T-helper 2 cell treated with Interferon-gamma antibody and Interleukin-4, amounts not matched to agents 100 ng/mL and 5 ng/mL, for 36 hours (primary cell): ENCODE results near the gene ZNF211. TPM values are rescaled to one million over a fixed set of nuclear protein-coding genes. Genes with fewer than 3 reads are reported as not detected.

ENCODE experiments used
- intact Hi-C: fragments of 100-400 bp; cut with micrococcal nuclease; formaldehyde crosslinking; loops from one replicate; pipeline ENCODE4 v1.15.1; 2023
- total RNA-seq: library from RNA; stranded (reverse); gene quantifications from 2 replicates; pipeline ENCODE4 v1.2.3, GENCODE V29; 2022

The ZNF211 gene
- total RNA-seq = 13.6 and 14.3 TPM in 2 replicates

DNA sequence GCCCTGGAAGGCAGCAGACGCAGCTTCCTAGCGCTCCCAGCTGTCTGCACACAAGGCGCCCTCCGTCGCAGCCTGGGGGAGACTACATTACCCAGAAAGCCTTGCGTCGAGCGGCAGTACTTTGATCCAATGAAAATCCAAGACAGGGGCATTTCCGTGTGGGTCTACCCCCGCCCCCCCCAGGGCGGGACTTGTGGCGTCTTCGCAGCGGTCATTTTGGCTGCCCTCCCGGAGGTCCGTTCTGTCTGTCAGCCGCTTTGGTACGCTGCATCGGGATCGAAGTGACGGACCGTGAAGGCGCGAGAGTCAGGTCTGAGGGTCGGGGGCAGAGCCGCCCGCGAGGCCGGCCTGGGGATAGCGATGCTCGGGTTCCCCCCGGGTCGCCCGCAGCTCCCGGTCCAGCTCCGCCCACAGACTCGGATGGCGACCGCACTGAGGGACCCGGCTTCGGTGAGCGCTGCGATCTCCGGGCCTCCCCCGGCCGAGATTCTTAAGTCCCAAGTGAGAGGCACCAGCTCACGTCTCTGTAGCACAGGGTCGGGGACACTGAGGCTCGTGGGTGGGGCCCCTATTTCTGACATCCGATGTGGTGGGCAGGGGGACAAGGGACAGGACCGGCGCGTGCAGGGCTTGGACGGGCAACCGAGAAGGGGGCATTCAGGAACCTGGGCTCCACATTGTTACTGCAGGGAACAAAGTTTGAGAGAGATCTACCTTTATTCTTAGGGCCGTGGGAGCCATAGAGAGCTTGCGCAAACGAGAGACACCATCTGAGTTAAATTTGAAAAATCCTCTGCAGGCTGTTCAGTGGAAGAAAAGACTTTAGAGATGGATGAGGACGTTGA, at the start of gene ZNF211:
Gene ZNF211, plus strand, starts transcription at position 182 of the 845 bp plus-strand sequence. Its CDS starts 179 bp downstream, at position 361.
- intact Hi-C loops = loop anchor here (1.0 to 2.0 kb wide), 9 partner anchors 19 to 522 kb away; partner anchors contain the start of genes ZNF134, ZNF17, ZNF416 and ZNF419

DNA sequence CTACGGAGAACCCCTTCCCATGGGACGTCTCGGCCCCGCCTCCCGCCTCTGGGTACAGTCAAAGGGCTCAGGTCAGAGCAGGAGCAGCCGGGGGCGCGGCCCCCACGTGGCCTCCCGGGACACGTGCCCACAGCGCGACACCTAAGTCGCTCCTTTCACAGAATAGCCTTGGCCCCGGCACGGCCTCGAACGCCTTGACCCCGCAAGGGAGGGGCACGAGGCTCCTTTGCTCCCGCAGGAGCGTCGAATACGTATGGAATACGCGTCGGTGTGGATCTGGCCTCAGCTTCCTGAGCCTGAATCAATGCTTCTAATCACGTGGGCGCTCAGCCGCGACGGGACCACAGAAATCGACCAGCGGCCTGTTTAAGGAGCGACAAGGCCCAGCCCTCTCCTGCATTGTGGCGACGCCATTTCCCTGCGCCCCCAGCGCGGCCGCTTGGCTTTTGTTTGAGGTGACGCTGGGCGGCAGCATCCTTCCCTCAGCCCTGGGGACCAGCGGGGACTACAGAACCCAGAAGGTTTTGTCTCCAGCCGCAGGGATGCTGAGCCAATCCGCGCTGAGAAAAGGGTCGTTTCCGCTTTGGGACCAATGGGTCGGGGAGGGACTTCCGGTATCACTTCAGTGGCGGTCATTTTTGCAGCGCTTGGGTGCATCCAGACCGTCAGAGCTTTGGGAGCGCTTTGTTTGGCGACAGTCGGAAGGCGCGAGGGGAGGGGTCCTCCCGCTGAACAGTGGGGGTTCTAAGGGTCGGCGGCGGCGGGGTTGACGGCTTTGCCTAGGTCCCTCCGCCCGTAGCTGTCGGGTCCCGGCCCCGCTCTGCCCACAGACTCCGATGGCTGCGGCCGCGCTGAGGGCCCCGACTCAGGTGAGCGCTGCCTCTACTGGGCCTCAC, 49.2 kb upstream of the ZNF211 start, which contains the start of gene ZIK1:
Gene ZIK1, plus strand, starts transcription at position 625 of the 896 bp plus-strand sequence. Its CDS starts 212 bp downstream, at position 837.
- intact Hi-C loops = no loop called here

DNA sequence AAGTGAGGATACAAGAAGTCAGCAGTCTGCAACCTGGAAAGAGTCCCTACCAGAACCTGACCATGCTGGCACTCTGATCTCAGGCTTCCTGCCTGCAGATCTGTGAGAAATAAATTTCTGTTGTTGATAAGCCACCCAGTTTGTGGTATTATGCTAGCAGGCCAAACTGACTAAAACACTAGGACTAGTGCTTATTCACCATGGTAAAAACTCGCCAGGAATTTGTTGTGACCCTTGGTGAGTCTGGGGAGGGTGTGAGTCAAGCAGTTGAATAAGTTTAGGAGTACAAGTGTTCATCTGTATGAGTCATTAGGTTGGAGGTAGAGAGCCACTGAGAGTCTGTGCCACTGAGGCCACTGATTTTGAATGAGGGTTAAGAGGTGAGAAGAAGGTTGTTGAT, 45.4 kb upstream of the ZNF211 start:
- intact Hi-C loops = no loop called here

DNA sequence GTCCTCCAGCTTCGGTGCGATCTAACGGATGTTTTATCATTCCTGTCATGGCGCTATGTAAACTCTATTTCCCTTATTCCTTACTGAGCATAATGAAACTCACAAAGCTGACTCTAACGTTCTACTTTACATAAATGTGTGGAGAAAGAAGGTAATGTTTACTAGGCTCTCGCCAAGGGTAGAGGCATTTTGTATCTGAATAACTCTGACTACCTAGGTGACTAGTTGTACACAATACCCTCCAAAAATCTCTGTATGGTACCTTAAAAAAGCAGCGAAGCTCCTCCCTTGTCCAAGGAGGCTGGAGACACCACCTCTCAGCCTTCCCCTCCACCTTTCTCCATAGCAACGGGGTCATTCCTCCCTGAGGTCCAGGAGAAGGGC, 33.6 kb upstream of the ZNF211 start:
- intact Hi-C loops = loop anchor here (1.0 to 2.0 kb wide), 2 partner anchors 15 to 21 kb away; partner anchors contain the start of genes ZNF134 and ZNF416

DNA sequence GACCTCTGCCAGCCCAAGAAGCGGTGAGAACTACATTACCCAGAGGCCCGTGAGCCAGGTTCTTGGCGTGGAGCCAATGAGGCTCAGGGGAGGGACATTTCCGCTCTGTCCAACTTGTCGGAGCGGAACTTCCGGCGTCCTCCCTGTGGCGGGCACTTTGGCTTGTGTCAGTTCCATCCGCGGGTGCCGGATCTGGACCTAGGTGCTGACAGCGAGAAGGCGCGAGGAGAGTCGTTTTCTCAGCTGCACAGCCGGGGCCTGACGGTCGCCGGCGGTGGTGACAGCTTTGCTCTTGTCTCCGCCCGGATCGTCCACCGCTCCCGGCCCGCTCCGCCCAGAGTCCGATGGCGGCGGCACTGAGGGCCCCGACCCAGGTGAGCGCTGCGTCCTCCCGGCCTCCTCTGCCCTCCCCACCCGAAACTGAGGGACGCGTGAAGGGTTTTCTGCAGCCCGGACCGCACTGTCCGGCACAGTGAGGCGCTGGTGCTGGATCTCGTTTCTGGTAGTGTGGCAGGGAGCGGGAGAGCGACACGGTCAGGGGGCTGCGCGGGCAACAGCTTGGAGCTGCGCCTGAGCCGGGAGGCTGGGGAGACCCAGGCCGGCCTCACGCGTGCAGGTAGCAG, 33.1 kb upstream of the ZNF211 start, which contains the start of gene ZNF530:
Gene ZNF530, plus strand, starts transcription at position 125 of the 623 bp plus-strand sequence. CDS start 4,461 bp downstream, outside the sequence.
- intact Hi-C loops = loop anchor here (1.0 to 2.0 kb wide), 2 partner anchors 14 to 21 kb away; partner anchors contain the start of genes ZNF134 and ZNF416

DNA sequence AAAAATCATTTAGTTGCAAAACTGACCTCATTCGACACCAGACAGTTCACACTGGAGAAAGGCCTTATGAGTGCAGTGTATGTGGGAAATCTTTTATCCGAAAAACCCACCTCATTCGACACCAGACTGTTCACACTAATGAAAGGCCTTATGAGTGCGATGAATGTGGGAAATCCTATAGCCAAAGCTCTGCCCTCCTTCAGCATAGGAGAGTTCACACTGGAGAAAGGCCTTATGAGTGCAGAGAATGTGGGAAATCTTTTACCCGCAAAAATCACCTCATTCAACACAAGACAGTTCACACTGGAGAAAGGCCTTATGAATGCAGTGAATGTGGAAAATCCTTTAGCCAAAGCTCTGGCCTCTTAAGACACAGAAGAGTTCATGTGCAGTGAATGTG, 26.0 kb upstream of the ZNF211 start:
- intact Hi-C loops = no loop called here

DNA sequence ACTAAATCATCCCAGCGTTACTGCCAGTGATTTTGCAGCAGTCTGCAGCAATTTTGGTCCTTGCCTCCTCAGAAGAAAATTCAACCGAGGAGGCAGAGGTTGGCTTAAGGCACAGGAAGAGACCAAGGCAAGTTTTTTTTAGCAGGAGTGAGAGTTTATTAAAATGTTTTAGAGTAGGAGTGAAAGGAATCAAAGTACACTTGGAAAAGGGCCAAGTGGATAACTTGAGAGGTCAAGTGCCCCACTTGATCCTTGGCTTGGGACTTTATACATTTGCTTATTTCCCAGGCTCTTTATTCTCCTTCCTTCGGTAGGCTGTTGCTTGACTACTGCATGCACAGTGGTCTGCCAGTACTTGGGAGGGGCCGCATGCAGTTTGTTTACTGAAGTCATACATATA, 21.9 kb upstream of the ZNF211 start:
- intact Hi-C loops = no loop called here

DNA sequence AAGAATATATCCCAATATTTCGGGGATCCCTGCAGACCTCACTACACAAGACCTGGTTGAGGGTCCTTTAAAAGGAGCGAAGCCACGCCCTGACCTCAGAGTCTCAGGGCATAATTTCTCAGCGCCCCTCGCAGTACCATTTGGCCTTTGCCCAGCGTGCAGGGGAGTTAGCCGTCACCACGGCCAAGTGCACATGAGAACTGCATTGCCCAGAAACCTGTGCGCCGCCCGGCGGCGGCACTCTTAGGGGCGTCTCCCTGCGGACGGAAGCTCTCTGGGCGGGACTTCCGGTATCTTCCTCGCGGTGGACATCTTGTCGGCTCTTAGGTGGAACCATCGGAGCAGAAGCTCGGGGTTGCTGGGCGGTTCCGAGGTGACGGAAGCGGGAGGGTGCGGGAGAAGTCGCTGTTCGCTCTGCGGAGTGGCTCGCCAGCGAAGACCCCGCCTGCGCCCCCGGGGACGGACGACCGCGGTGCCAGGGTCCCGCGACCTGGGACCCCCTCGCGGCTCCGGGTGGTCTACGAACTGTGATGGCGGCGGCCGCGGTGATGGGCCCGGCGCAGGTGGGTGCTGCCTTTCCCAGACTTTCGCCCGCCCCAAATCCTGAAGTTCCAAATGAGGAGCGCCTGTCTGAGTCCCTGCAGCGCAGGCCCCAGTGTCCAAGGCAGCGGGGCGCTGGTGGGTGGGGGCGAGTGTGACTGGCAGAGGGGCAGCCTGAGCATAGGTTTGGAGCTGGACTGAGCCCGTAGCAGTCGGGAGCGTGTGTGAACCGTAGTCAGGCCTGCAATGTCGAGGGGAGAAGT, 18.8 kb upstream of the ZNF211 start, which contains the start of gene ZNF134:
Gene ZNF134, plus strand, starts transcription at position 302 of the 803 bp plus-strand sequence. CDS start 5,227 bp downstream, outside the sequence.
- intact Hi-C loops = loop anchor here (1.0 kb wide), 5 partner anchors 15 to 251 kb away; partner anchors contain the start of genes TRAPPC2B, ZNF211, ZNF416 and ZNF530

DNA sequence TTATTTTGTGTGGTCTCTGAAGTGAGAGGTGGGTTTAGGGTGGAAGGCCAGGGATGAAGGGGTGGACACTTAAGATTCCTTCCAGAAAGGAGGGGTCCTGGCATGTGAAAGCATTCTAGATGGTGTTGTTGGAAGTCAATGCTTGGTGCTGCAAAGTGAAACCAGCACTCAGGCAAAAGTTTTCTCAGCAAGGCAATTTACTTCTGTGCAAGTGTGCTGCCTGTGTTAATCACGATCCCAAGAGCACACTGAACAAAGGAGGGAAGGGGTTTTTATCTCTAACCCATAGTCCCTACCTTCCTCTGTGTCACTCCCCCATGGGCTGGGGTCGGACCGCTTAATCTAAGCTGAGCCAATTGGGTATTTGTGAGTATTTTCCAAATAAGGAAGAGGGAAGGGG, 17.6 kb upstream of the ZNF211 start:
- intact Hi-C loops = no loop called here

DNA sequence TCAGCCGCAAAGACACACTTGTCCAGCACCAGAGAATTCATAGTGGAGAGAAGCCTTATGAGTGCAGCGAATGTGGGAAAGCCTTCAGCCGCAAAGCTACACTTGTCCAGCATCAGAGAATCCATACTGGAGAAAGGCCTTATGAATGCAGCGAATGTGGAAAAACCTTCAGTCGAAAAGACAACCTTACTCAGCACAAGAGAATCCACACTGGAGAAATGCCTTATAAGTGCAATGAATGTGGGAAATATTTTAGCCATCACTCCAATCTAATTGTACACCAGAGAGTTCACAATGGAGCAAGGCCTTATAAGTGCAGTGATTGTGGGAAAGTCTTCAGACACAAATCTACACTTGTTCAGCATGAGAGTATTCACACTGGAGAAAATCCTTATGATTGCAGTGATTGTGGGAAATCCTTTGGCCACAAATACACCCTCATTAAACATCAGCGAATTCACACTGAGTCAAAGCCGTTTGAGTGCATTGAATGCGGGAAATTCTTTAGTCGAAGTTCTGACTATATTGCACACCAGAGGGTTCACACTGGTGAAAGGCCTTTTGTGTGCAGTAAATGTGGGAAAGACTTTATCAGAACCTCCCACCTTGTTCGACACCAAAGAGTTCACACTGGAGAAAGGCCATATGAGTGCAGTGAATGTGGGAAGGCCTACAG, 12.2 kb upstream of the ZNF211 start:
- intact Hi-C loops = no loop called here

DNA sequence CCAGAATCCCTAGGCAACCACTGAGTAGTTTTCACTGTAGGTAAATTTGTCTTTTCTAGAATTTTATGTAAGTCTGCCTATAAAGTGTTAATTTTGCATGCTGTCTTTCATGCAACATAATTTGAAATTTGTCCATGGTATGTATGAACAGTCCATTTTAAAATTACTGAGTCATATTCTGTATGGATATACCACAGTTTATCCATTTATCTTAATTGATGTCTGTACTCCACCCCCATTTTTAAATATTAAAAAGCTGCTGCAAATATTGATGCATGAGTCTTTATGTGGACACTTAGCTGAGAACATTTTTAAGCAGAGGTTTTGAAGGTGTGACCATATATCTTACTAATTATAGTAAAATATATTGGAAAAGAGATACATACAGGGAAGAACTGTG, 9.9 kb upstream of the ZNF211 start:
- intact Hi-C loops = no loop called here

DNA sequence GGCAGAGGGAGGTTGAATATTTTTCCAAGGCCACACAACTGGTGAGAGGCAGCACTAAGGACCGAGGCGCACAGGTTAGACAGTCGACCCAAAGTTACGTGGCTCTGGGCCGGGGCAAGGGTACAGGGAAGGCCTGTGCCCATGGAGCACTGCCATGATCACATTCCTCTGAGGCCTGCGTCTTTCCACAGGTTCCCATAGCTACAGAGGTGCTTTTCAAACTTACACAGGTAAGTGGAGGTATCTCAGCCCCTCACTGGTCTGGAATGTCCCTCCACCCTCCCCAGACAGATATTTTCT, 814 bp downstream of the ZNF211 start:
- intact Hi-C loops = loop anchor here (1.0 to 2.0 kb wide), 9 partner anchors 19 to 522 kb away; partner anchors contain the start of genes ZNF134, ZNF17, ZNF416 and ZNF419

DNA sequence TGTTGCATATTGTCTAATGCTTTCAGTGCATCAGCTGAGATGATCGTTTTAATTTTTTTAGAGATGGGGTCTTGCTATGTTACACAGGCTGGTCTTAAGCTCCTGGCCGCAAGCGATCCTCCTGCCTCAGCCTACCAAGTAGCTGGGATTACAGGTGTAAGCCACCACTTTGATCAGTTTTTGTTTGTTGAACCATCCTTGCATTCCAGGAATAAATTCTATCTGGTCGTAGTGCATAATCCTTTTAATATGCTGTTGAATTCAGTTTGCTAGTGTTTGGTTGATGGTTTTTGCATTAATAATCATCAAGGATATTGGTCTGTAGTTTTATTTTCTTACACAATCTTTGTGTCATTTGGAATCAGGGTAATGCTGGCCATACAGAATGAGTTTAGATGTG, 4.4 kb downstream of the ZNF211 start:
- intact Hi-C loops = no loop called here

DNA sequence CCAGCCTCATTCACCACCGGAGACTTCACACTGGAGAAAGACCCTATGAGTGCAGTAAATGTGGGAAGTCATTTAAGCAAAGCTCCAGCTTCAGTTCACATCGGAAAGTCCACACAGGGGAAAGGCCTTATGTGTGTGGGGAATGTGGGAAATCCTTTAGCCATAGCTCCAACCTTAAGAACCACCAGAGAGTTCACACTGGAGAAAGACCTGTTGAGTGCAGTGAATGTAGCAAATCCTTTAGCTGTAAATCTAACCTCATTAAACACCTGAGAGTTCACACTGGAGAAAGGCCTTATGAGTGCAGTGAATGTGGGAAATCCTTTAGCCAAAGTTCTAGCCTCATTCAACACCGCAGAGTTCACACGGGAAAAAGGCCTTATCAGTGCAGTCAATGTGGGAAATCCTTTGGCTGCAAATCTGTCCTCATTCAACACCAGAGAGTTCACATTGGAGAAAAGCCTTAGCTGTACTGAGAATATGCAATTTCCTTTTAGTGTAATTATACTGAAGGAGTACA, 8.8 kb downstream of the ZNF211 start:
- intact Hi-C loops = no loop called here

DNA sequence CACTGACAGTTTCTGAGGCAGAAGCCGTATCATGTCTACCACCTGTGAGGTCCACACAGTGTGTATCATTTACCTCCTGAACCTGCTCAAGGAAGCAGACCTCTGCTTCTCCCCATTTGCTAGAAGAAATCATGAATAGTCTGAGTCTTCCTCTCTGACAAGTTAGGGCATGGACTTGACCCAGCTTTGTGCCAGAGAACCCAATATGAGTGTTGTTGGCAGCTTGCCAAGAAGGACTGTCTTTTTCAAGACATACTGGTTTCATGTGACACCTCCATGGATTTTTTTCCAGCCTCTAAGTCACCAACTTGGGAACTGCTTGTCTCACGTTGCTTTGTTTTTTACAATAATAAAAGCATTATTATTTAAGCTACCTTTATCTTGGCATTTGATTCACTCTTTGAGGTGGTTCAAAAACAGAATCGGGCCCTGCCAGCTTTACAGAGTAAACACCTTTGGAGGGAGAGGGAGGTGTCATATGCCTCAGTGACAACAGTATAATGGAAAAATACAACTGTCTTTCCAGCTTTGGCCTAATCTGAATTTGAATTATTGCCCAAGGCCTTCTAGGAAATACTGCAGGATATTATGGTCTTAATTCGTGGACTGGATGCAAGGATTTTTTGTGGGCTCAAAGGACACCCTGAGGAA, 9.6 kb downstream of the ZNF211 start:
- intact Hi-C loops = no loop called here

DNA sequence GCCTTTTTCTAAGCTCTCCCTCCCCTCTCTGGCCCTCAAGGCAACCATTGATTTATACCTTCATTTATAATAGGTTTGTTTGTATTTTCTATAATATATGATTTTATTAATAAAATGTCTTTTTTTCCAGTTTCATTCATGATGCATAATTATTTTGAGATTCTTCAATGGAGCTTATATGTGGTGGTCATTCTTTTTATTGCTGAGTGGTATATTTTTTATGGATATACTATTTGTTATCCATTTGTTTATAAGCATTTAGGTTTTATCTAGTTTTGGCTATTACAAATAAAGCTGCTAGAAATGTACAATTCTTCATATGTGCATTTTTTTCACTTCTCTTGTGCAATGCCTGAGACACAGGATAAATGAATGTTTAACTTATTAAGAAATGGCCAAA, 10.8 kb downstream of the ZNF211 start:
- intact Hi-C loops = no loop called here

DNA sequence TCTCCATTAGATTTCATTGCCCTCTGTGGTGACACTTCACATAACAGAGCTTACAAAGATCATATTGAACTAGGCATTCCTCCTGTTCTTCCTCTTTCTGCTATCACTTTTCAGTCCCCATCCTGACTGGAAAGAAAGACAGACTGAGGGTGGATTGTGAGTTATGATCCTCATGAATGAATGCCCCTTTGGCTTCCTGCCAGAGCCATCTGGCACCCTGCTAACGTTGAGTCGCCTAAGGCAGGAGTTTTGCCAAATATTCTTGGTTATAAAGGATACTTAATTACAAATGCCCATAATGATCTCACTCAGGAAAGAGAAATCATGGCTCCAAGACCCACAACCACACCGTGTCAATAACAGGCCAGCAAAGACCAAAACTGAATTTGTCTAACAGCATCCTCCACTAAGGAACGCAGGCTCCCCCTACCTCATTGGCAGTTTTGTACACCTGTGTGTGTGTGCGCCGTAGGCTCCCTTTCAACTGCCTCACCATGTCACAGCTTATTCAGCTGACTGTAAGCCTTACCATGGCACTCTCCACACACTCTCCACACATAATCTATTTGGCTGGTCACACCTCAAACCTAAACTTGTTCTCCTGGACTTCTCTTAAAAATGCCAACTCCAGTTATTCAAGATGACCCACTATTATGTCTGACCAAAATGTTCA, 15.5 kb downstream of the ZNF211 start:
- intact Hi-C loops = no loop called here

DNA sequence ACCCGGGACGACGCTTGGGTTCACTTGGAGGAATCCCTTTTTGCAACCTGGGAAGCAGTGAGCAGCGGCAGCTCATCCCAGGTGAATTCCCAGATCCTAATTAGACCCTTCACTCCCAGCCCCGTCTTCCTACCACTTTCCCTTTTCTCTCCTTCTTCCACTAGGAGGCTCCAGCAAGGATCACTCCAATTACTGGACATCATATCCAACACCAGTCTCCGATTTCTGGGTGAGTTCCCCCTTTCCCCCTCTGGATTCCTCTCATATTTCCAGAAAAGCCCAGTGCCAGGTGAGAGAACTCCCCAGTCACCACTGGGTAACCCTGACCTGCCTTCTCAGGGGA, 18.7 kb downstream of the ZNF211 start:
- intact Hi-C loops = no loop called here
